ENCODE measurements around the gene GNAQ.

- TF ChIP-seq CTCF (IDR thresholded peaks at IDR 0.05), result no peak
- no peak for TF ChIP-seq POLR2A (IDR thresholded peaks at IDR 0.05)
Measured at GRCh38 chr9:77954666-77955015, 77.0 kb downstream of the GNAQ start.
